ENCODE results near the gene EDDM13. TPM values are rescaled to one million over a fixed set of nuclear protein-coding genes. Genes with fewer than 3 reads are reported as not detected.
"Not testable (repeated sequence)": the region's sequence is repeated elsewhere in the genome, so short reads cannot be mapped to it uniquely, and the experiment has no call there.

The EDDM13 gene
- total and polyA plus RNA-seq, 3 donors from 2014 or later = 0.79 to 1.8 TPM; not detected in 1

GRCh38 chr19:56252699-56253422, 19.7 kb upstream of the EDDM13 start:
- Histone ChIP-seq H3K4me1 (no peaks in the 10 kb centered on the region), H3K27me3 (no peaks in the 10 kb centered on the region), H3K36me3 (ENCODE audit: low read depth, missing control alignments) (no peaks in the 10 kb centered on the region), H3K27ac (no peak overlapping the region), H3K9me3 (no peaks in the 10 kb centered on the region), H3K4me3 (no peak overlapping the region)
- 4 to 27% methylated on average over 8 to 10 of the region's 10 CpGs for WGBS, 2 donors
- DNase-seq = peak; percentile 94
- TF ChIP-seq CTCF (IDR thresholded peaks at IDR 0.05) (peak; percentile 68 to 87 (median 79)), POLR2A (IDR thresholded peaks at IDR 0.05) (no peak)
- intact Hi-C loops (cut with DNase I; ENCODE audit: low total_unique reads) = loop anchor here (10.0 kb wide), 1 partner anchor 102 kb away; no protein-coding TSS in a partner anchor

DNA sequence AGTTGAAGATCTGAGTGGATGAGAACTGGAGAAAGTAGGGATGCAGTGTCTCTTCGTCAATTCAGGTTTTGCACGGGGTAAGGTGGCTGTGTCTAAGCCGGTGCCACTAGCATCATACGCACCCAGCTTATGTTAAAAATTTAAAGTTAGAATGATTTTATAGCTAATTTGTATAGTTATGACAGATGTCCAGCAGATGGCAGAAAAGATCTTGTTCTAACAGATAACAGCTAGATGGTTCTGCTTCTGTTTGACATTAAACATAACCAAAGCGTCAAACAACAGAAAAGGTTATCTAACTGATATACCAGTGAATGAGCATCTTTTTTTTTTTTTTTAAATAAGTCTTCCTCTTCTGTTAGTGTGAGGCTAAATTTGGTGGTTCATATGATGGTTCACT, 18.8 kb upstream of the EDDM13 start:
- TF ChIP-seq POLR2A (IDR thresholded peaks at IDR 0.05) = no peak
- peak; percentile 23 to 45 (median 35) for TF ChIP-seq CTCF (IDR thresholded peaks at IDR 0.05)
- Histone ChIP-seq H3K27me3 (no peaks in the 10 kb centered on the region), H3K9me3 (no peaks in the 10 kb centered on the region), H3K27ac (no peak overlapping the region), H3K4me3 (no peak overlapping the region), H3K36me3 (ENCODE audit: low read depth, missing control alignments) (no peaks in the 10 kb centered on the region), H3K4me1 (no peaks in the 10 kb centered on the region)
- intact Hi-C loops (cut with DNase I; ENCODE audit: low total_unique reads) = loop anchor here (10.0 kb wide), 1 partner anchor 101 kb away; no protein-coding TSS in a partner anchor
- WGBS, 2 donors = 54 to 65% methylated on average over 5 of the region's 5 CpGs
- DNase-seq = no peak

DNA sequence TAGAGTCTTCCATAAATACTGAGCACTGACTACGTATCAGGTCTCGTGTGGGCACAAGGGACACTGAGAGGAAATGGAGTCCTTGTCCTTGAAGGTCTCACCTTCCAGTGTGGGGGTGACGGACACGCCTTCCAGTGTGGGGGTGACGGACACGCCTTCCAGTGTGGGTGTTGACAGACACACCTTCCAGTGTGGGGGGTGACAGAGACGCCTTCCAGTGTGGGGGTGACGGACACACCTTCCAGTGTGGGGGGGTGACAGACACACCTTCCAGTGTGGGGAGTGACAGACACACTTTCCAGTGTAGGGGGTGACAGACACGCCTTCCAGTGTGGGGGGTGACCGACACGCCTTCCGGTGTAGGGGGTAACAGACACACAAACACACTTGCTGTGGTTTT, 14.3 kb upstream of the EDDM13 start:
- no peaks in the 10 kb centered on the region for H3K9me3 ChIP-seq
- no peak overlapping the region for H3K27ac ChIP-seq
- whole genome bisulfite sequencing, 2 donors = 84 to 92% methylated on average over 12 of the region's 12 CpGs
- H3K27me3 ChIP-seq = no peaks in the 10 kb centered on the region
- H3K36me3 ChIP-seq (ENCODE audit: low read depth, missing control alignments) = no peaks in the 10 kb centered on the region
- no peak for TF ChIP-seq CTCF (IDR thresholded peaks at IDR 0.05)
- TF ChIP-seq POLR2A (IDR thresholded peaks at IDR 0.05) = no peak
- intact Hi-C loops (cut with DNase I; ENCODE audit: low total_unique reads) = loop anchor here (10.0 kb wide), 1 partner anchor 97 kb away; no protein-coding TSS in a partner anchor
- H3K4me3 ChIP-seq = no peak overlapping the region
- DNase-seq = no peak
- no peaks in the 10 kb centered on the region for H3K4me1 ChIP-seq

- Histone ChIP-seq H3K4me3 (no peak overlapping the region), H3K4me1 (no peaks in the 10 kb centered on the region), H3K27ac (no peak overlapping the region), H3K9me3 (no peaks in the 10 kb centered on the region), H3K27me3 (no peaks in the 10 kb centered on the region), H3K36me3 (ENCODE audit: low read depth, missing control alignments) (no peaks in the 10 kb centered on the region)
- DNase-seq = no peak
- no peak for TF ChIP-seq POLR2A (IDR thresholded peaks at IDR 0.05)
- no peak for TF ChIP-seq CTCF (IDR thresholded peaks at IDR 0.05)
- intact Hi-C loops (cut with DNase I; ENCODE audit: low total_unique reads) = no loop called here
Observed at GRCh38 chr19:56261145-56261544, 11.4 kb upstream of the EDDM13 start.

DNA sequence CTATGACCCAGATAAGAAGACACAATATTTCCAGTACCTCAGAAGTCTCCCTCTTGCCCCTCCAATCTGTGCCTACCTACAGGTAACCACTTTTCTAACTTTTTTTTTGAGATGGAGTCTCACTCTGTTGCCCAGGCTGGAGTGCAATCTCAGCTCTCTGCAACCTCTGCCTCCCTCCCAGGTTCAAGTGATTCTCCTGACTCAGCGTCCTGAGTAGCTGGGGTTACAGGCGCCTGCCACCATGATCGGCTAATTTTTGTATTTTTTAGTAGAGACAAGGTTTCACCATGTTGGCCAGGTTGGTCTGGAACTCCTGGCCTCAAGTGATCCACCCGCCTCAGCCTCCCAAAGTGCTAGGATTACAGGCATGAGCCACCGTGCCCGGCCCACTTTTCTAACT, 10.6 kb upstream of the EDDM13 start:
- WGBS, 2 donors = 94 to 95% methylated on average over 6 of the region's 6 CpGs
- H3K9me3 ChIP-seq; H3K27ac ChIP-seq; H3K27me3 ChIP-seq; intact Hi-C loops (cut with DNase I; ENCODE audit: low total_unique reads); H3K4me1 ChIP-seq; DNase-seq; H3K36me3 ChIP-seq (ENCODE audit: low read depth, missing control alignments); H3K4me3 ChIP-seq: not testable (repeated sequence)

Measured in testis (tissue), 3 donors.